GM12801 (cell line): ENCODE data around the gene CPOX.

Source experiments
- TF ChIP-seq, protein P1 (sequence below): IDR thresholded peaks from one replicate; pipeline ENCODE4 v1.5.1; 2011; ENCODE audit warnings: control low read depth; ENCODE audit not compliant: insufficient read length; ENCODE audit errors: extremely low read depth

The CPOX gene

DNA sequence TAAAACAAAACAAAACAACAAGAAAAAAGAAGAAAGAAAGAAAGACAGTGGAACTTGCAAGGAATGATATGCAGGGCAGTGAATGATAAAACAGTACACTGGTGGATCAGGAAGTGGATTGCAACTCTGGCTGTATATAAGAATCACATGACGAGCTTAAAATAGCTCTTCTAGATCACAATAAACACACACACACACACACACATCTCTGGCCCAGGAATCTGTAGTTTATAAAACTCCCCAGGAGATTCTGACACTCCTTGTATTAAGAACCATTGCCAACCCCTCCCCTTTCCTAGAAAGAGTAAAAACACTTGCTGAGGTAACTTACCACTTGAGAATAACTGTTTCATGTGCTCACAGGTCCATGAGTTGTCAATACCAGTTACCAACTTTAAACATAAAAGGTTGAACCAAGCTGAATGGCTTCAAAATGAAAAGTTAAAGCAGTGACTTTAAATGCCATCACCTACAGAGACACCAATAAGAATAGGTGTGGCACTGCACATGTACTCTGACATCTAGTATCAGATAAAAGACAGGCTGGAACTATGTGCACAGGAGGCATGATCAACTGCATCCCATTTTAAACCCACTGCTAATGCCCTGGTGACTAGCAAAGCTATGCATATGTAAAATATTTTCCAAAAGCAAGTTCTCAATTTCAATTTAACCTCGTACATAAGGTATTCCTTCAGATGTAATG is 3.9 kb downstream of the CPOX start:
- TF ChIP-seq, protein P1, sequence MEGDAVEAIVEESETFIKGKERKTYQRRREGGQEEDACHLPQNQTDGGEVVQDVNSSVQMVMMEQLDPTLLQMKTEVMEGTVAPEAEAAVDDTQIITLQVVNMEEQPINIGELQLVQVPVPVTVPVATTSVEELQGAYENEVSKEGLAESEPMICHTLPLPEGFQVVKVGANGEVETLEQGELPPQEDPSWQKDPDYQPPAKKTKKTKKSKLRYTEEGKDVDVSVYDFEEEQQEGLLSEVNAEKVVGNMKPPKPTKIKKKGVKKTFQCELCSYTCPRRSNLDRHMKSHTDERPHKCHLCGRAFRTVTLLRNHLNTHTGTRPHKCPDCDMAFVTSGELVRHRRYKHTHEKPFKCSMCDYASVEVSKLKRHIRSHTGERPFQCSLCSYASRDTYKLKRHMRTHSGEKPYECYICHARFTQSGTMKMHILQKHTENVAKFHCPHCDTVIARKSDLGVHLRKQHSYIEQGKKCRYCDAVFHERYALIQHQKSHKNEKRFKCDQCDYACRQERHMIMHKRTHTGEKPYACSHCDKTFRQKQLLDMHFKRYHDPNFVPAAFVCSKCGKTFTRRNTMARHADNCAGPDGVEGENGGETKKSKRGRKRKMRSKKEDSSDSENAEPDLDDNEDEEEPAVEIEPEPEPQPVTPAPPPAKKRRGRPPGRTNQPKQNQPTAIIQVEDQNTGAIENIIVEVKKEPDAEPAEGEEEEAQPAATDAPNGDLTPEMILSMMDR: no peak

DNA sequence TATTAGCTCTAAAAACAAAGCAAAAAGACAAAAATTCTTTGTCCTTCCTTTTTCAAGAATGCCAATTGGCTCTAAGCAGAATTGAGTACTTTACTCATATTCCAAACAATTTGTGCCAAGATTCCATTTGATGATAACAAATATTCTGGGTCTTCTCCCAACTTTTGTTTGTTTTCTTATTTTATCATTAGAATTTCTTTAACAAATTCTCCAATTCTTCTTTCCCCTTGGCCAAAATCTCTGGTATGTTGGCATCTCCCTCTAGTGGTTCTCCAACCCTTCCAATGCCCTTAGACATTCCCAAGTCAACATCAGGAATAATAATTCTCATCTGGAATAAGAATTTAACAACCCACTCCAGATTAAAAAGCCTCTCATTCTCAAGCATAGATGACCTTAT is 5.3 kb downstream of the CPOX start:
- TF ChIP-seq, protein P1: no peak

DNA sequence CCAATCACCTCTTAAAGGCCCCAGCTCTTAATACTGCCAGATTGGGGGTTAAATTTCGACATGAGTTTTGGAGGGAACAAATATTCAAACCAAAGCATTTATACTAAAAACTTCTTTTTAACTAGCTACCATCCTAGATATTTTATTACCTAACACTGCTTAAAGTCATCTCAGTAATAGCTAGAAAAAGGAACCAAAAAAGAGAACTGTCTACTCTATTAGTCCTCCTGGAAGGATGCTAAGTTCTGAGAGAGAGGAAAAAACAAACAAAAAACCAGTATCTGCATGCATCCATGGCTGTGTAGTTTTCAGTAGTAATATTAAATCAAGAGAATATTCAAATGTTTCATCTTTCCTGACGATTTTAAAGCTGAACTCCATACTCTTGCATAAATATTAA is 5.8 kb downstream of the CPOX start:
- TF ChIP-seq, protein P1: no peak

DNA sequence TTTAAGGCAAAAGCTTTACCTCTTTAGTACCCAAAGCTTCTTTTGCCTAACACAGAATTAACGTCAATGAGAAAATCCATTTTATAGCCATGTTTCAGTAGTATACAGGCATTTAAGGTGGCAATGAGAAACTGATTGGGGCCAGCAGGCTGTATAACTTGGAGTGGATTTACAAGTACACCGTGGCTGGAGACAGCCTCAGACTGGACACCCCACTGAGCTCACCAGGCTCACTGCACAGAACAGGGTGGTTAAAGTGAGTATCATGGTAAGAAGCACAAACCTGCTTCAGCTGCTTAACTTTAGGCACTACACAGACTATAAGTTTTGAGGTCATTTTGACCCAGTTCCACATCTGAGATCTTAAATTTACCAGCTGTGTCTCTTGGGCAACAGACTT is 8.9 kb downstream of the CPOX start:
- TF ChIP-seq, protein P1: no peak

DNA sequence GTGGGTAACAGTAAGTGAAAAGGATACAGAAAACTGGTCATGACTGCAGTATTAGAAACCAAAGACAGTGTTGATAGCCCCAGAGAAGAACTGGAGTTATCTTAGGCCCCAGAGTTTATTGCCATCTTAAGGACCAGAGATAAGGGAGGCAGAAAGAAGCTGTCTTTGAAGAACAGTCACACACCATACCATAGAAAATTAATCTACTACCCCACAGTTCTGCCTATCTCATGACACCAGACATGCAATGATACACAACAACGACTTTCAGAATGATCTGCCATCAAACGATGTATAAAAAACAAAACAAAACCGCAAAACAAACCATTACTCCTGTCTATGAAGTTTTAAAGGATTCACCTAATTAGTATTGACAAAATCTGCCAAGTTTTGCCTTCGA is 9.6 kb downstream of the CPOX start:
- TF ChIP-seq, protein P1: no peak

DNA sequence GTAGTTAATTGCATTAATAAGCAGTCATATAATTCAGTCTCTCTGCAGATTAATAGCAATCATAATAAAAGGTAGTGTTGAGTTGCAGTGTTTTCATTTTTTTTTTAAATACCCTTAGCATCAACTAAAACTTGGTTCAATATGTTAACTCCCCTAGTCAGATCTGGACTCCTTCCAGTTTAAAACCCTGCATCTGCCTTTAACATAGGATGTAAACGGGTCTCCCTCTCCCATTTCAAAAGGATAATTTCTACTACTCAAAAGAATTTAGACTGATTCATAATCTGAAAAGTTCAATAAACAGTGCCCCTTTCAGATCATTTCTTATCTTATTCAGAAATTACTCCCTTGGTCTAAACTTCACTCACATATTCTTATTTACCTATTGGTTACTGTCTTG is 11.4 kb downstream of the CPOX start:
- TF ChIP-seq, protein P1: no peak

DNA sequence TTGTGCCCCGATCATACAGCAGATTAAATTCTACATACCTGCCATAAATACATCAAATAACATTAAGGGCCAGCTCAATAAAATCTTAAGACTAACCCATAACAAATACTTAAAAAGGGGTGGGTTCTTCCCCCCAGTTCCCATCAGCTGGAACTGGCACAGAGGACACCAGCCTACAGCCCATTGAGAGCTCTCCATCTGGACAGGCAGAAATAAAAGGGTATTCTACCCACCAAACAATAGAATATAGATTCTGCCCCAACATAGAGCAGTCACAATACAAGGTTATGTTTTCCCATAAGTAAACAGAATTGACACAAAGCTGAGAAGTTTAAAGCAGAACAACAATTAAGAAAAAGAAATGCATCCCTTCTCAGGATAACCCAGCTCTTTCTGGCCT is 11.9 kb downstream of the CPOX start:
- TF ChIP-seq, protein P1: no peak
